ENCODE measurements around the gene RGS6. TPM values are rescaled to one million over a fixed set of nuclear protein-coding genes. Genes with fewer than 3 reads are reported as not detected.

Gene RGS6
- total and polyA plus RNA-seq, 2 of the 4 experiments (the other 2 are of a cell fraction) = not detected

DNA sequence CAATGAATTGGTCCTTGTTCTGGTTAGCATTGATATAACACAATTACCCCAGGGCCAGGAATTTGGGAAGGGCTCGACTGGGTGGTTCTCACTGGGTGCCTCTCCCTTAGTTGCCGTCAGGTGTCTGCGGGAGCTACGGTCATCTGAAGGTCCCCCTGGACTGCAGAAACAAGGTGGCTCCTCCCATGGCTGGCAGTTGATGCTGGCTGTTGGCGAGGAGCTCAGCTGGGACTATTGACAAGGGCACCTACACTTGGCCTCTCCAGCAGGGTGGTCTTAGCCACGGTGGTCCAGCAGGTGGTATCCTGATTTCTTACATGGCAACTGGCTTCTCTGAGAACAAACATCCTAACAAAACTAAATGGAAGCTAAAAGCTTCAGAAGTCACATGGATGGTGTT is 41.0 kb upstream of the RGS6 start:
- H4K91ac ChIP-seq (ENCODE audit: insufficient read depth, low read depth, low read length) = no peak overlapping the region
- no peak for DNase-seq
- ChIA-PET CTCF (no interaction called here), POLR2A (ENCODE audit: unreplicated experiment) (interaction anchor here (0.5 kb wide), 1 partner anchor 40 kb away, joined by 6 read pairs; no protein-coding TSS in a partner anchor)
- H3K4me2 ChIP-seq (ENCODE audit: low read depth, low read length) = no peak overlapping the region
- H3K23ac ChIP-seq (ENCODE audit: low read depth, low read length) = no peak overlapping the region
- no peak overlapping the region for H3K4ac ChIP-seq (ENCODE audit: low read depth, low read length)
- no peaks in the 10 kb centered on the region for H4K20me1 ChIP-seq (ENCODE audit: insufficient read depth, low read length)
- no peaks in the 10 kb centered on the region for H3K9me1 ChIP-seq (ENCODE audit: insufficient read depth, low read length)
- no peak overlapping the region for H3K27ac ChIP-seq (ENCODE audit: insufficient read depth, low read length)
- no peak overlapping the region for H4K5ac ChIP-seq (ENCODE audit: low read depth, low read length)
- in situ Hi-C loops (cut with MboI; ENCODE audit: low sequenced_read_pairs) = no loop called here
- no peak for ATAC-seq (ENCODE audit: low read depth)
- no peak overlapping the region for H3K14ac ChIP-seq (replicated peaks; ENCODE audit: low read depth, low read length)
- intact Hi-C loops (cut with micrococcal nuclease) = no loop called here
- no peaks in the 10 kb centered on the region for H3K4me1 ChIP-seq (ENCODE audit: control insufficient read depth, insufficient read depth, low read length)
- TF ChIP-seq MAFK (IDR thresholded peaks at IDR 0.05; ENCODE audit: low read depth, low read length) (no peak), CHD1 (IDR thresholded peaks at IDR 0.05; ENCODE audit: low read depth, low read length) (no peak), BHLHE40 (IDR thresholded peaks at IDR 0.05; ENCODE audit: low read depth, low read length) (no peak), POLR2A (IDR thresholded peaks at IDR 0.05; ENCODE audit: low read depth, low read length) (no peak), CEBPB (IDR thresholded peaks at IDR 0.05; ENCODE audit: low read depth, low read length) (no peak), FOS (IDR thresholded peaks at IDR 0.05; ENCODE audit: low read depth, low read length) (no peak), RFX5 (IDR thresholded peaks at IDR 0.05; ENCODE audit: low read depth, low read length) (no peak), NFE2L2 (IDR thresholded peaks at IDR 0.05; ENCODE audit: low read depth, low read length) (no peak), MXI1 (IDR thresholded peaks at IDR 0.05; ENCODE audit: borderline replicate concordance, low read depth, low read length) (no peak)
- TF ChIP-seq, protein P1, sequence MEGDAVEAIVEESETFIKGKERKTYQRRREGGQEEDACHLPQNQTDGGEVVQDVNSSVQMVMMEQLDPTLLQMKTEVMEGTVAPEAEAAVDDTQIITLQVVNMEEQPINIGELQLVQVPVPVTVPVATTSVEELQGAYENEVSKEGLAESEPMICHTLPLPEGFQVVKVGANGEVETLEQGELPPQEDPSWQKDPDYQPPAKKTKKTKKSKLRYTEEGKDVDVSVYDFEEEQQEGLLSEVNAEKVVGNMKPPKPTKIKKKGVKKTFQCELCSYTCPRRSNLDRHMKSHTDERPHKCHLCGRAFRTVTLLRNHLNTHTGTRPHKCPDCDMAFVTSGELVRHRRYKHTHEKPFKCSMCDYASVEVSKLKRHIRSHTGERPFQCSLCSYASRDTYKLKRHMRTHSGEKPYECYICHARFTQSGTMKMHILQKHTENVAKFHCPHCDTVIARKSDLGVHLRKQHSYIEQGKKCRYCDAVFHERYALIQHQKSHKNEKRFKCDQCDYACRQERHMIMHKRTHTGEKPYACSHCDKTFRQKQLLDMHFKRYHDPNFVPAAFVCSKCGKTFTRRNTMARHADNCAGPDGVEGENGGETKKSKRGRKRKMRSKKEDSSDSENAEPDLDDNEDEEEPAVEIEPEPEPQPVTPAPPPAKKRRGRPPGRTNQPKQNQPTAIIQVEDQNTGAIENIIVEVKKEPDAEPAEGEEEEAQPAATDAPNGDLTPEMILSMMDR (conservative IDR thresholded peaks at IDR 0.05; ENCODE audit: low read depth, low read length) = no peak
- TF ChIP-seq, protein P2, sequence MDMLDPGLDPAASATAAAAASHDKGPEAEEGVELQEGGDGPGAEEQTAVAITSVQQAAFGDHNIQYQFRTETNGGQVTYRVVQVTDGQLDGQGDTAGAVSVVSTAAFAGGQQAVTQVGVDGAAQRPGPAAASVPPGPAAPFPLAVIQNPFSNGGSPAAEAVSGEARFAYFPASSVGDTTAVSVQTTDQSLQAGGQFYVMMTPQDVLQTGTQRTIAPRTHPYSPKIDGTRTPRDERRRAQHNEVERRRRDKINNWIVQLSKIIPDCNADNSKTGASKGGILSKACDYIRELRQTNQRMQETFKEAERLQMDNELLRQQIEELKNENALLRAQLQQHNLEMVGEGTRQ (IDR thresholded peaks at IDR 0.05; ENCODE audit: low read depth, low read length) = no peak
- TF ChIP-seq, protein P3, sequence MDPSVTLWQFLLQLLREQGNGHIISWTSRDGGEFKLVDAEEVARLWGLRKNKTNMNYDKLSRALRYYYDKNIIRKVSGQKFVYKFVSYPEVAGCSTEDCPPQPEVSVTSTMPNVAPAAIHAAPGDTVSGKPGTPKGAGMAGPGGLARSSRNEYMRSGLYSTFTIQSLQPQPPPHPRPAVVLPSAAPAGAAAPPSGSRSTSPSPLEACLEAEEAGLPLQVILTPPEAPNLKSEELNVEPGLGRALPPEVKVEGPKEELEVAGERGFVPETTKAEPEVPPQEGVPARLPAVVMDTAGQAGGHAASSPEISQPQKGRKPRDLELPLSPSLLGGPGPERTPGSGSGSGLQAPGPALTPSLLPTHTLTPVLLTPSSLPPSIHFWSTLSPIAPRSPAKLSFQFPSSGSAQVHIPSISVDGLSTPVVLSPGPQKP (IDR thresholded peaks at IDR 0.05; ENCODE audit: borderline replicate concordance, low read depth, low read length) = no peak
- no peak overlapping the region for H3K4me3 ChIP-seq (ENCODE audit: insufficient read depth, low read depth, low read length)
- no peak overlapping the region for H2BK5ac ChIP-seq (ENCODE audit: low read depth, low read length, poor library complexity, severe bottlenecking)
- no TSS peak for BruUV-seq (replicated peaks)
- H2AK9ac ChIP-seq (replicated peaks; ENCODE audit: low read depth, low read length, poor library complexity) = no peak overlapping the region
- H3K36me3 ChIP-seq (ENCODE audit: control insufficient read depth, insufficient read depth, low read length) = no peaks in the 10 kb centered on the region
- H3K9ac ChIP-seq (ENCODE audit: low read depth, low read length) = no peak overlapping the region
- no peak overlapping the region for H2AFZ ChIP-seq (replicated peaks; ENCODE audit: low read length, poor library complexity)
- no peak overlapping the region for H2AK5ac ChIP-seq (ENCODE audit: low read depth, low read length)
- dilution Hi-C loops (cut with HindIII; ENCODE audit: low sequenced_read_pairs, unreplicated experiment) = no loop called here
- no peak overlapping the region for H3K18ac ChIP-seq (ENCODE audit: low read depth, low read length)
- no peak overlapping the region for H3K56ac ChIP-seq (ENCODE audit: extremely low read depth, insufficient read depth, low read length)
- H3K27me3 ChIP-seq (ENCODE audit: control insufficient read depth, insufficient read depth, low read length) = no peaks in the 10 kb centered on the region; the same call in none of the 2 replicates
- H3K79me1 ChIP-seq (ENCODE audit: low read depth in 1 of 2, low read length in 2 of 2) = no peaks in the 10 kb centered on the region
- H2BK20ac ChIP-seq (ENCODE audit: low read depth, low read length) = no peak overlapping the region
- H2BK15ac ChIP-seq (ENCODE audit: low read depth, low read length) = no peak overlapping the region
- H2BK120ac ChIP-seq (ENCODE audit: low read depth, low read length) = no peak overlapping the region
- H3K9me3 ChIP-seq (ENCODE audit: control insufficient read depth, insufficient read depth, low read length) = no peaks in the 10 kb centered on the region
- WGBS, 2 experiments (ENCODE audit: extremely low coverage in 2 of 2, insufficient read length in 1 of 2) = 80% methylated on average over 2 of the region's 6 CpGs; no CpG with 5 or more reads in 1 of the 2 experiments
- no peak overlapping the region for H4K8ac ChIP-seq (ENCODE audit: low read depth in 2 of 2, low read length in 2 of 2)
